GM19395 (cell line): ENCODE measurements around the gene ERVW-1.
A peak's percentile ranks its signal among the peaks of the same experiment; 100 is the strongest.
"Not testable (repeated sequence)": the region's sequence is repeated elsewhere in the genome, so short reads cannot be mapped to it uniquely, and the experiment has no call there.

Experiments
- ATAC-seq: cut with Tn5 transposase; IDR thresholded peaks from one replicate; pipeline ENCODE4 v1.9.1; 2021; ENCODE audit warnings: mild to moderate bottlenecking, moderate library complexity; ENCODE audit not compliant: unreplicated experiment

Gene ERVW-1

GRCh38 chr7:92475261-92475770 lies 2.4 kb downstream of the ERVW-1 start:
- not testable (repeated sequence) for ATAC-seq

GRCh38 chr7:92473989-92474388 lies 3.8 kb downstream of the ERVW-1 start:
- not testable (repeated sequence) for ATAC-seq

- not testable (repeated sequence) for ATAC-seq
Measured at GRCh38 chr7:92468589-92468988, 9.2 kb downstream of the ERVW-1 start.

GRCh38 chr7:92466682-92467081 lies 11.1 kb downstream of the ERVW-1 start:
- ATAC-seq, result no peak

GRCh38 chr7:92464515-92464914 lies 13.2 kb downstream of the ERVW-1 start:
- ATAC-seq, result no peak

- ATAC-seq, result no peak
Measured at GRCh38 chr7:92462560-92462959, 15.2 kb downstream of the ERVW-1 start.

GRCh38 chr7:92461027-92462003 lies 16.4 kb downstream of the ERVW-1 start:
- ATAC-seq, result peak; percentile 77

GRCh38 chr7:92460510-92460909 lies 17.2 kb downstream of the ERVW-1 start:
- no peak for ATAC-seq

- ATAC-seq, result no peak
Measured at GRCh38 chr7:92460109-92460508, 17.6 kb downstream of the ERVW-1 start.

GRCh38 chr7:92456236-92456635 lies 21.5 kb downstream of the ERVW-1 start:
- ATAC-seq, result no peak

GRCh38 chr7:92451645-92452044 lies 26.1 kb downstream of the ERVW-1 start:
- ATAC-seq, result no peak

GRCh38 chr7:92448205-92448747 lies 29.5 kb downstream of the ERVW-1 start:
- ATAC-seq, result peak; percentile 62

- ATAC-seq, result peak; percentile 88
Measured at GRCh38 chr7:92447345-92448204, 30.2 kb downstream of the ERVW-1 start, which contains the start of gene GATAD1. Gene GATAD1, plus strand, starts transcription at chr7:92447482. Its CDS starts 248 bp downstream, at chr7:92447730.

GRCh38 chr7:92446869-92447344 lies 30.8 kb downstream of the ERVW-1 start:
- no peak for ATAC-seq

- not testable (repeated sequence) for ATAC-seq
Measured at GRCh38 chr7:92442720-92443119, 35.0 kb downstream of the ERVW-1 start.

GRCh38 chr7:92437956-92438491 lies 39.7 kb downstream of the ERVW-1 start:
- no peak for ATAC-seq

GRCh38 chr7:92436612-92437445 lies 40.9 kb downstream of the ERVW-1 start:
- no peak for ATAC-seq

GRCh38 chr7:92435542-92435941 lies 42.2 kb downstream of the ERVW-1 start:
- ATAC-seq, result no peak

- no peak for ATAC-seq
Measured at GRCh38 chr7:92433019-92433418, 44.7 kb downstream of the ERVW-1 start.
